Measurements from ENCODE around the gene DALRD3.

- no peak for TF ChIP-seq REST (IDR thresholded peaks at IDR 0.05)
- TF ChIP-seq SP1 (IDR thresholded peaks at IDR 0.05): no peak
Observed at GRCh38 chr3:48991851-48992545, 26.4 kb downstream of the DALRD3 start.

All from liver (tissue), 2 donors.